ENCODE results near the gene RAC2.

- no peak for TF ChIP-seq CTCF (conservative IDR thresholded peaks at IDR 0.05; ENCODE audit: low read depth, low read length)
- TF ChIP-seq EZH2 (IDR thresholded peaks at IDR 0.05; ENCODE audit: low read length, unreplicated experiment): no peak
- no peak for TF ChIP-seq EZH2phosphoT487 (IDR thresholded peaks at IDR 0.05; ENCODE audit: borderline replicate concordance, low read length)
Measured at GRCh38 chr22:37270928-37271650, 27.0 kb upstream of the RAC2 start.
